GM12873 (cell line): ENCODE data around the gene CCDC70.

Source experiments
- CTCF ChIP-seq: IDR thresholded peaks from 2 replicates; pipeline ENCODE4 v1.5.1; 2012; ENCODE audit warnings: low read depth, mild to moderate bottlenecking, moderate library complexity, low read length, control low read depth; ENCODE audit not compliant: insufficient read depth; ENCODE audit errors: missing control alignments

CCDC70 gene

GRCh38 chr13:51818781-51819511 is 42.8 kb upstream of the CCDC70 start:
- no peak for TF ChIP-seq CTCF

- TF ChIP-seq CTCF = no peak
Measured at GRCh38 chr13:51819544-51819943, 42.2 kb upstream of the CCDC70 start.

GRCh38 chr13:51820016-51820597 is 41.7 kb upstream of the CCDC70 start:
- no peak for TF ChIP-seq CTCF

- TF ChIP-seq CTCF = no peak
Measured at GRCh38 chr13:51821606-51822005, 40.2 kb upstream of the CCDC70 start.

- TF ChIP-seq CTCF = no peak
Measured at GRCh38 chr13:51822106-51822815, 39.5 kb upstream of the CCDC70 start.

GRCh38 chr13:51823359-51823758 is 38.4 kb upstream of the CCDC70 start:
- TF ChIP-seq CTCF = no peak

GRCh38 chr13:51823863-51824262 is 37.9 kb upstream of the CCDC70 start:
- TF ChIP-seq CTCF = no peak
